ENCODE measurements around the gene SMLR1.

DNA sequence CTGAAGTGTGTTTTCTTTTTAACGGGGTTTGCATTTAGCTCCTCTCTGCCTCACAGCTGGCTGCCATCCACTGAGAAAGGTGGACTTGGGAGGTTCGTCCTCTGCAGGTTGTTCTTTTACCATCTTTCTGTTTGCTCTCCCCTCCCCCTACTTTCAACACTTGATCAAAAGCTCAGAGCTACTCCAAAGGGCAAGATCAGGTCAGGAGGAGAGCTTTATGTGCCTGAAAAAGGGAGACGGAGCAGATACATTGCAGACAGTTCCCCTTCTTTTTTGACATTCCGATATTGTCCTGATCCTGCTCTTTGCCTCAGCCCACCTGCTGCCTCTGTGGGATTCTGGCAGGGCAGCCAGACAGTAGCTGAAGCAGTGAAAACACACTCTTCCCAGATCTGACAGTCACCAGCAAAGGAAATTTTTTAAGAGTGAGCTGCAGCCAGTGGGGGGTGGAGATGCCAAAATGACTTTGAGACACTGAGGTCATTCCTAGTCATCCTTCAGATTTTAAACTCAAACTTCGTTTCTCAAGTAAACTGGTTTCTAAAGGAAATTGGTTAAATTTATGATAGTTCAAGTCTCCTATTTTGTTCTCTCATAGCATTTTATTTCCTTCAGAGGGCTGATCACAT lies 26.5 kb downstream of the SMLR1 start:
- TF ChIP-seq, protein P1, sequence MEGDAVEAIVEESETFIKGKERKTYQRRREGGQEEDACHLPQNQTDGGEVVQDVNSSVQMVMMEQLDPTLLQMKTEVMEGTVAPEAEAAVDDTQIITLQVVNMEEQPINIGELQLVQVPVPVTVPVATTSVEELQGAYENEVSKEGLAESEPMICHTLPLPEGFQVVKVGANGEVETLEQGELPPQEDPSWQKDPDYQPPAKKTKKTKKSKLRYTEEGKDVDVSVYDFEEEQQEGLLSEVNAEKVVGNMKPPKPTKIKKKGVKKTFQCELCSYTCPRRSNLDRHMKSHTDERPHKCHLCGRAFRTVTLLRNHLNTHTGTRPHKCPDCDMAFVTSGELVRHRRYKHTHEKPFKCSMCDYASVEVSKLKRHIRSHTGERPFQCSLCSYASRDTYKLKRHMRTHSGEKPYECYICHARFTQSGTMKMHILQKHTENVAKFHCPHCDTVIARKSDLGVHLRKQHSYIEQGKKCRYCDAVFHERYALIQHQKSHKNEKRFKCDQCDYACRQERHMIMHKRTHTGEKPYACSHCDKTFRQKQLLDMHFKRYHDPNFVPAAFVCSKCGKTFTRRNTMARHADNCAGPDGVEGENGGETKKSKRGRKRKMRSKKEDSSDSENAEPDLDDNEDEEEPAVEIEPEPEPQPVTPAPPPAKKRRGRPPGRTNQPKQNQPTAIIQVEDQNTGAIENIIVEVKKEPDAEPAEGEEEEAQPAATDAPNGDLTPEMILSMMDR (conservative IDR thresholded peaks at IDR 0.05): no peak
- TF ChIP-seq EZH2 (IDR thresholded peaks at IDR 0.05; ENCODE audit: low read depth): no peak
